Mesenteric fat pad (tissue), 1 donor: Measurements from ENCODE around the gene HMGCL. TPM values are rescaled to one million over a fixed set of nuclear protein-coding genes. Genes with fewer than 3 reads are reported as not detected.
"Not testable (repeated sequence)": the region's sequence is repeated elsewhere in the genome, so short reads cannot be mapped to it uniquely, and the experiment has no call there.

Source experiments
- DNase-seq: peaks from one replicate; pipeline ENCODE4 v3.0.0-alpha.2; 2020; ENCODE audit warnings: low spot score
- long read RNA-seq: library from polyadenylated mRNA; unstranded; transcript quantifications from one replicate; pipeline ENCODE4 v2.0.0, GENCODE V29; 2020
- total RNA-seq: library from RNA; stranded (reverse); fragmentation: NEBNext Ultra II Directional; extraction: Animal tissue kit (Norgen Biotek cat#: 25700); gene quantifications from one replicate; pipeline ENCODE4 v1.2.1, GENCODE V29; 2021
- donor health status: DM: yes; HTN: yes; CAD: no.

HMGCL gene
- total RNA-seq, result 31.7 TPM
- long read RNA-seq, transcript HMGCL-204 (7 exons, 1,354 nt), result minor isoform, 8 of 257 reads
- long read RNA-seq, transcript HMGCL-203 (9 exons, 1,600 nt), result major isoform, 219 of 257 reads
- long read RNA-seq, partial matches to known transcripts, result 10 of 257 reads
- long read RNA-seq, other reads (novel, unspliced or antisense), result 20 of 257 reads

DNA sequence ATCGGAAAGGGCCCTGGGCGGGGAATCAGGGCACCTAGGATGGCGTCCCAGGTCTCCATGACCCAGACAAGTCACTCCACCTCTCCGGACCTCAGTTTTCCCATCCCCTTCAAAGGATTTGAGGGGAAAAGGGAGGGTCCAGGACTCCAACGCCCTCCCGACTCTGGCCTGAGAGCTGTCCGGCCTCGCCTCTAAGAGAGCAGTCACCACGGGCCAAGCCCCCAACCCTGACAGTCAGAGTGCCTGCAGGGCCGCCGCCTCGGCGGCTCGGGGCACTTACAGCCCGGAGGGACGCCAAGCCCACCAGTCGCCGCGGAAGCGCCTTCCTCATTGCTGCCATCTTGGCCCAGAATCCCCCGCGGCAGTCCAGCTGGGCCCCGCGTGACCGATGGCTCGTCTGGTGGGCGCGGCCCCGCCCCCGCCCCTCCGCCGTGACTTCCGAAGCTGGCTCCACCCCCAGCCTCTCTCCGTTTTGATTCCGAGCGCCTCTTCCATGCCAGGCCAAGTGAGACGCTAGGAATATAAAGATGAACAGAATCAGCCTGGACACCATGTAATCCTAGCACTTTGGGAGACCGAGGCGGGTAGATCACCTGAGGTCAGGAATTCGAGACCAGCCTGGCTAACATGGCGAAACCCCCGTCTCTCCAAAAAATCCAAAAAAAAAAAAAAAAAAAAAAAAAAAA lies at the start of gene HMGCL:
Gene HMGCL, minus strand, starts transcription at position 354 of the 686 bp plus-strand sequence. Its CDS starts 14 bp downstream, at position 340.
- DNase-seq, result peak; percentile 96

DNA sequence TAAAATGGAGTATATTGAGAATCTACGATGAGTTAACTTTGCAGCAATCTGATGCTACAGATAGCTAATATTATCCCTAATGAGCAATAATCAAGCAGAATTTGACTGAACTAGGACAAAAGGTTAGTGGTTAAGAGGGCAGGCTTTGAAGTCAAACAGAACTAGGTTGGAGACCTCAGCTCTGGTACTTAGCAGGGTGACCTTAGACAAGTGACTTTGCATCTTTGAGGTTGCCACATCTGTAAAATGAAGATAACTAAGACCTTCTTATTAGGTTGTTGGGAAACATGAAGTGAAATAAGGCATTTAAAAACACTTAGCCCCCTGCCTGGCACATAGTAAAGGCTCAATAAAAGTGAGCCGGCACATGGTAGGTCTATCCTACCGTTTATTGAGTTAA lies 47.2 kb upstream of the HMGCL start:
- DNase-seq, result no peak

DNA sequence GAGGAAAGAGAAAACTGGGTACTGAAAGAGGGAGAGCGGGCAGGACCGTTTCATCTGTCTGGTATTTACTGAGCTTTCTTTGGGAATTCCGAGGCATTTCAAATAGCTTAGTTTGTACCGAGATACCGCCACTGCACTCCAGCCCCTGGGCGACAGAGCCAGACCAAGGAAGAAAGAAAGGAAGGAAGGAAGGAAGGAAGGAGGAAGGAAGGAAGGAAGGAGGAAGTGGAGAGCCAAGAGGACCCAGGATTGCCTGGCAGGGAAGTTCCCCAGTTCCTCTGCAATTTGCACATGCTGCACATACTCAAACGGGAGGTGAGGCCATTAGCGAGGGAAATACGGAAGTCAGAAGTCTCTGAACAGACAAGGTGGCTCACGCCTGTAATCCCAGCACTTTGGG lies 43.8 kb upstream of the HMGCL start:
- no peak for DNase-seq

DNA sequence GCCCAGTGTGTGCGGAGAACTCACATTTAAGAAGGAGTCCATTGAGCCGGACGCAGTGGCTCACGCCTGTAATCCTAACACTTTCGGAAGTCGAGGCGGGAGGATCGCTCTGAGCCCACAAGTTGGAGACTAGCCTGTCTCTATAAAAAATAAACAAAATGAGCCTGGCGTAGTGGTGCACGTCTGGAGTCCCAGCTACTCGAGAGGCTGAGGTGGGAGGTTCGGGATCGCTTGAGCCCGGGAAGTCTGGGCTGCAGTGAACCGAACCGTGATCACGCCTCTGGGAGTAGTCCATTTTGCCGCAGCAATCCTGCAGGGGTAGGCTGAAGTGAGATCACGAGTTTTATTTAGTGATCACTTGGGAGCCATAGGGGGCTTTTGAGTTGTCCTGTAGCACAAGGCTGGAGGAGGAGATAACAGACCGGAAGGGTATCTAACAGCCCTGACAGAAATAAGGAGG lies 43.4 kb upstream of the HMGCL start:
- DNase-seq, result no peak

DNA sequence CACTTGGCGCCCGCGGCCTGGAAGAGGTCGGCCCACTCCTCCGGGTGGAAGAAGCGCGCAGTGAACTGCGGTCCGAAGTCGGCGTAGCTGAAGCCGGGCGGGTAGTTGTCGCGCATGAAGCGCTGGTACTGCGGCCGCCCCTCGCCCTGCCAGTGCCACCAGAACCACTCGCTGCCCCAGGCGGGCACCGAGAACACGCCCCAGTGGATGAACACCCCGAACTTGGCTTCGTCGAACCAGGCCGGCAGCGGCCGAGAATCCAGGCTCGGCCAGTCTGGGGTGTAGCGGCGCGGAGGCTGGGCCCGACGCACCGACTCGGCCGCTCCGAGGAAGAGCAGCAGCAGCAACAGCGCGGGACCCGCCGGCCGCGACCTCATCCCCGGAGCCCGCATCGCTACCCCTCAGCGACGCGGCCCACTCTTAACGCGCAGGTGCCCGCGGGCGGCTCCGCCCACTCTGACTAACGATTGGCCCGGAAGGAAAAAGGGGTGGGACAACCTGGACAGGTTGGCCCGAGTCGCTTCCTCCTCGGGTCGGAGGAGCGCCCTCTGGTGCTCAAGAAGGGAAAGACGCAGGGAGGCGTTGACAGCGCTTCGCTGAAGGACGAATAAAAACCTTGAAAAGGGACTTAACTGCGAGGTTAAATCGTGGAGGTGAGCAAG lies 42.8 kb upstream of the HMGCL start, which contains the start of gene FUCA1:
Gene FUCA1, minus strand, starts transcription at position 396 of the 662 bp plus-strand sequence. Its CDS starts 4 bp downstream, at position 392.
- DNase-seq, result peak; percentile 95

DNA sequence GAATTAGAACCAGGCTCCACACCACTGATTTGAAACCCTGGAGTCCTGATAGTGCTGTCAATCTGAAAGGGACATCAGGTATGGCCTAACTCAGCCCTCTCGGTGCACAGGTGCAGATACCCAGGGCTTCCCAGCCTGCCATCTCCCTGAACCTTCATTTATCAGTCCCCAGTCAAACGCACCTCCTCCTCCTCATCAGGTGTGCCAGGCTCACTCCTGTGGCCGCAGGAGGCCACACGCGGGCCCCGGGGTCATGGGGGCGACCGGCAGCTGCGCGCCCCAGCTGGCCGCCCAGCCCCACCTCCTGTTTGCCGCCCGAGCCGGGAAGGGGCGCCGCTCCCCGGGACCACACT lies 42.3 kb upstream of the HMGCL start:
- no peak for DNase-seq

DNA sequence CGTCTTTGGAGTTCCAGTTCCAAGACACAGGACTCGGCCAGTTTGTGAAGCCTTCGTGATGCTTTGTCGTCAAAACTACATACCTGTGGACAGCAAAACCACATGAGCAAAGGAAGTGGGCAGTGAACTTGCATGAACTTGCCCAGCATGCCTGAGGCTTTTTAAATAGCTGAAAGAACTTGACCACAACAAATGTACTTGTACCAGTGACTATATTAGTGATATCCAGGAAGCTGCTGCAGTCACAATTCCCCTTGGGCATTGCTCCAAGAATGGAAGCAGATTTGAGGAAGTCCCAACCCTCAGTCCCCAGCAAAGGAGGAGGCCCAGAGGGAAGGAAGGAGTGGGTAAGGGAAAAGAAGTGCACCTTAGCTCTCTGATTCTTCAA lies 40.3 kb upstream of the HMGCL start:
- DNase-seq, result no peak

DNA sequence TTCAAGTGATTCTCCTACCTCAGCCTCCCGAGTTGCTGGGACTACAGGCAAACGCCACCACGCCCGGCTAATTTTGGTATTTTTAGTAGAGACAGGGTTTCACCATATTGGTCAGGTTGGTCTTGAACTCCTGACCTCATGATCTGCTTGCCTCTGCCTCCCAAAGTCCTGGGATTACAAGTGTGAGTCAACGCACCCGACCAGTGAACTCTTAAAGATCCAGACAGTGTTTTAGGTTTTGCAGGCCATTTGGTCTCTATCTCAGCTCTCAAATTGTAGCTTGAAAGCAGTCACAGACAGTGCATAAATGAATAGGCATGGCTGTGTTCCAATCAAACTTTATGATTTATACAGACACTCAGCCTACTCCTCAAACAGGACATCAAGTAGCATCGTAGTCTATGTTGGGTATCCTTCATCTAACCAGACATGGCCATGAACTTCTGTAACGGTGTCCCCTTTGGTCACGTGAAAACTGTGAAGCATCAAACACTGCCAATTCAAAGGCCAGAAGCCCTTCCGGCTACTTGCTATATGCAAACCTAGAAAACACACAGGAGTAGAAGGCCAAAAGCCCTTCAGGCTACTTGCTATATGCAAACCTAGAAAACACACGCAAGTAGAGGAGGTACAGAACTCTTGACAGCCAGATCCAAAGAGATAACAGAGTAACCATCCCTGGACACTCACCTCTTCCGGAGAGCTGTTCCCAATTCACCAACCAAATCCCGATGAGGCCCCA lies 39.7 kb upstream of the HMGCL start:
- no peak for DNase-seq

DNA sequence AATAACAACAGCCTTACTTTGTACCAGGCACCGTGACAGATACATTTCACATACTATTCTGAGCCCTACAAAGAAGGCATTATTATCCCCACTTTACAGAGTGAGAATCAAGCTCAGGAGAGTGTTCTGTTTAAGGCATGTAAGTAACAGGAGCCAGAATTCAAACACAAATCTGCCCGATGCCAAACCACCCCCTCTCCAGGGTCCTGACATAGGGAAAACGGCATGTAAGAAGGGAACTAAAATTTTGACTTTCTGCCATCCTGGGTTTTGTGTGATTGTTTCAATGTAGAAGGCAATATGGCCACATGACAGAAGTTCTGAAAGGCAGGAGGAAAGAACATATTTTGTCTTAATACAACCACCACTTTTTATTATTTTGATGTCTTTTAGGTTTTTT lies 37.4 kb upstream of the HMGCL start:
- DNase-seq, result no peak

DNA sequence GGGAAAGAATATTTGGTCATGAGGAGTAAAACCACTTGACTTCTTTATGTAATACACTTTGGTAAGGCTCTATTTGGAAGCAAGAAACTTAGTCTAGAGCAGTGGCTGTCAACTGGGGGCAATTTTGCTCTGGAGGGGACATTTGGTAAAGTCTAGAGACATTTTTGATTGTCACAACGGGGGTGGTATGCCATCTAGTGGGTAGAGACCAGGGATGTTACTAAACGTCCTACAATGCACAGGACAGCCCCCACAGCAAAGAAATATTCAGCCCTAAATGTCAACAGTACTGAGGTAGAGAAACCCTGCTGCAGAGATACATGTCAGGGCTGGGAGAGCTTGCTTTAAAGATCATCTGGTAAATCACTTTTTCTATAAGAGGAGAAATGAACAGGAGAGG lies 29.3 kb upstream of the HMGCL start:
- DNase-seq, result no peak

DNA sequence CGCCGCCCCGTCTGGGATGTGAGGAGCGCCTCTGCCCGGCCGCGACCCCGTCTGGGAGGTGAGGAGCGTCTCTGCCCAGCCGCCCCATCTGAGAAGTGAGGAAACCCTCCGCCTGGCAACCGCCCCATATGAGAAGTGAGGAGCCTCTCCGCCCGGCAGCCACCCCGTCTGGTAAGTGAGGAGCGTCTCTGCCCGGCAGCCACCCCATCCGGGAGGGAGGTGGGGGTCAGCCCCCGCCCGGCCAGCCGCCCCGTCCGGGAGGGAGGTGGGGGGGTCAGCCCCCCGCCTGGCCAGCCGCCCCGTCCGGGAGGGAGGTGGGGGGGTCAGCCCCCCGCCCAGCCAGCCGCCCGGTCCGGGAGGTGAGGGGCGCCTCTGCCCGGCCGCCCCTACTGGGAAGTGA lies 27.9 kb upstream of the HMGCL start:
- not testable (repeated sequence) for DNase-seq

DNA sequence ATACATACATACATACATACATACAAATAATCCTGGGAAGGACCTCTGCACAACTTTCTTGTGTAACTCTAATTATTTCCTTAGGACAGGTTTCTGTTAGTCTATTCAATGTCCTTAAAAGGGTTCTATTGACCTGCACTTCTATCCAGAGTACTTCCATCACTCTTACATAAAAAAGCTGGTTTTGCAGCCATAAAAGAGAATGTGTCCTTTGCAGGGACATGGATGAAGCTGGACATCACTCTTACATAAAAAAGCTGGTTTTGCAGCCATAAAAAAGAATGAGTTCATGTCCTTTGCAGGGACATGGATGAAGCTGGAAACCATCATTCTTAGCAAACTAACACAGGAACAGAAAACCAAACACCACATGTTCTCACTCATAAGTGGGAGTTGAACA lies 26.2 kb upstream of the HMGCL start:
- DNase-seq, result not testable (repeated sequence)

DNA sequence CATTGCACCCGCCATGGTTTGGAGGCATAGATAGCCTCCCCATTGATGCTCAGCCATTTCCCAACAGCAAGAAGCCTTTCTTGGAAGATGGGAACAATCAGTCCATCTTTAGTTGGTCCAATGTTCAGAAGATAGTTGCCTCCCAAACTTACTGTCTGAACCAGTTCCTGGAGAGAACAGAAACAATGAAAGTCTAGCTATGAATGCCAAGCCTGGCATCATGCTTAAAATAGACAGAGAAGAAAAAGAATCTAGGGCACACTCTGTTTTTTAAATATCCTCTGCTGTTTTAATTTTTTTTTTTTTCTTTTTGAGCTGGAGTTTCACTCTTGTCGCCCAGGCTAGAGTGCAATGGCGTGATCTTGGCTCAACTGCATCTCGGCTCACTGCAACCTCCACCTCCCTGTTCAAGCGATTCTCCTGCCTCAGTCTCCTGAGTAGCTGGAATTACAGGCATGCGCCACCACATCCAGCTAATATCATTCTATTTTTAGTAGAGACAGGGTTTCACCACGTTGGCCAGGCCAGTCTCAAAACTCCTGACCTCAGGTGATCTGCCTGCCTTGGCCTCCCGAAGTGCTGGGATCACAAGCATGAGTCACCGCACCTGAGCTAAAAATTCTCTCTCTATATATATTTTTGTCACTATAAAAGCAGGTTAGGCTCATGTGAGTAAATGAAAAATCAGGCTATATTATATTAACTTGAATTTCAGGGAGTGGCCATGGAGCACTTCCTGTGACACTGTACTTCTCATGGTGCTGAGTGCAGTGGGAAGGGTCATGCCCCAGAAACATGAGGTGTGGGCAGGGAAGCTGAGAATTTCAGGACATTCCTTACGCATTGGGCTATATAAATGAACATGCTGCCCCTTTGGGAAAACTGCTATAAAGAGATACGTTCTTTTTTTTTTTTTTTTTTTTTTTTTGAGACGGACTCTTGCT lies 23.7 kb upstream of the HMGCL start:
- no peak for DNase-seq

DNA sequence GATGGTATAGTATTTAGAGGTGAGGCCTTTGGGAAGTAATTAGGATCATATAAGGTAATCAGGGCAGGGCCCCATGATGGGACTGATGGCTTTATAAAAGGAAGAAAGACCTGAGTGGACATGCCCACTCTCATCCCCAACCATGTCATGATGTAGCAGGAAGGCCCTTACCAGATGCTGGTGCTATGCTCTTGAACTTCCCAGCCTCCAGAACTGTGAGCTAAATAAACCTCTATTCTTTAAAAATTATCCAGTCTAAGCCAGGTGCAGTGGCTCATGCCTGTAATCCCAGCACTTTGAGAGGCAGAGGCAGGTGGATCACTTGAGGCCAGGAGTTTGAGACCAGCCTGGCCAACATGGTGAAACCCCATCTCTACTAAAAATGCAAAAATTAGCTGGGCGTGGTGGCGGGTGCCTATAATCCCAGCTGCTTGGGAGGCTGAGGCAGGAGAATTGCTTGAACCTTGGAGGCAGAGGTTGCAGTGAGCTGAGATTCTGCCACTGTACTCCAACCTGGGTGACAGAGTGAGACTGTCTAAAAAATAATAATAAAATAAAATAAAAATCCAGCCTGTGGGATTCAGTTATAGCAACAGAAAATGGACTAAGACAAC lies 22.4 kb upstream of the HMGCL start:
- DNase-seq, result not testable (repeated sequence)

DNA sequence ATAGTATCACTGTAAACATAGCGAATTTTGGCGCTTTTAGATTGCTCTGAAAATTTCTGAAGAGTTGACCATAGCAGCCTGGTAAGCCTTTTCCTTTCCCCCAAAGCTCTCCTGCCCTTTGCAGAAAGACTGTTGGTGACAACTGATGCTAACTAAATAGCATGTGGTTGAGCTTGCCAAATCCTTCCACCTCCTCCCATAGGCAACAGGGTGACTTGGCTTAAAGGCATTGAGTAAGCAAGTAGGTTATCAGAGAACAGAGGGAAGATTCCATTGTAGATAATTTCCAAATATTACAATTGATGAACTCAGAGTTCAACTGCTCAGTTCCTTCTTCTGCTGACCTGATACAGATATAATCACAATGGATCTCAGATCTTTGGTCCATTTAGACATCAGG lies 19.9 kb upstream of the HMGCL start:
- no peak for DNase-seq

DNA sequence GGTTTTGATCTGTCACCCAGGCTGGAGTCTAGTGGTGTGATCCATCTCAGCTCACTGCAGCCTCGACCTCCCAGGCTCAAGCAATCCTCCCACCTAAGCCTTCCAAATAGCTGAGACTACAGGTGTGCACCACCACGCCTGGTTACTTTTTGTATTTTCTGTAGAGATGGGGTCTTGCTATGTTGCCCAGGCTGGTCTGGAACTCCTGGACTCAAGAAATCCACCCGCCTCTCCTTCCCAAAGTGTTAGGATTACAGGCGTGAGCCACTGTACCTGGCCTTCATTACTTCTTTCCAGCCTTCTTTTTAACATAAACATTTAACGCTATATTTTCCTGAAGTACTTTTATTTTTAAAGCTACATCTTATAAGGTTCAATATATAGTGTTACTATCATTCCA lies 18.4 kb upstream of the HMGCL start:
- DNase-seq, result no peak

DNA sequence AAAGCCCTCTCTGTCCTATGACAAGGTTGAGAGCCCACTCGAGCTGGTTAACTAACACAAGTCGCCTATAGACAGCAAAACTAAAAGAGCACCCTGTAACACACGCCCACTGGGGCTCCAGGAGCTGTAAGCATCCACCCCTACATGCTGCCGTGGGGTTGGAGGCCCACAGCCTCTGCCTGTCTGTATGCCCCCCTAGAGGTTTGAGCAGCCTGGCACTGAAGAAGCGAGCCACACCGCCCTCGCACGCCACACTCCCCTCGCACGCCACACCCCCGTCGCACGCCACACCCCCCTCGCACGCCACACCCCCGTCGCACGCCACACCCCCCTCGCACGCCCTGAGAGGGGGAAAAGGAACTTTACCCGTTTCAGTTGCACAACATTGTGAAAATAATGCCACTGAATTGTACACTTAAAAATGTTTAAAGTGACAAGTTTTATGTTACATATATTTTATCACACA lies 13.2 kb upstream of the HMGCL start:
- peak; percentile 91 for DNase-seq

DNA sequence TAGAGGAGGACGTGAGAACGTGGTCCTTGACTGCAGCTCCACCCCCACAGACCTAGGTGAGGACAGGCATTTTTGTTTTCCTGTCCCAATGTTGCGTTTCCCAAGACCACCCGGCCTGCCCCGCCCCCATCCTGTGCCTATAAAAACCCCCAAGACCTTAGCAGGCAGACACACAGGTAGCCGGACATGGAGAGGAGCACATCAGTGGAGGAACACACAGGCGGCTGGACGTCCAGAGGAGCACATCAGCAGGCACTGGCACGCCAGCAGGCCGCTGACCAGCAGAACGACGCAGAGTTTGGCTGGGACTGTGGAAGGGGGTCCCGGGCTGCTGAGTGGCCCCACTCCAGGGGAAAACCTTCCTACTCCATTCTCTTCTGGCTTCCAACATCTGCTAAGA lies 12.7 kb upstream of the HMGCL start:
- DNase-seq, result no peak

DNA sequence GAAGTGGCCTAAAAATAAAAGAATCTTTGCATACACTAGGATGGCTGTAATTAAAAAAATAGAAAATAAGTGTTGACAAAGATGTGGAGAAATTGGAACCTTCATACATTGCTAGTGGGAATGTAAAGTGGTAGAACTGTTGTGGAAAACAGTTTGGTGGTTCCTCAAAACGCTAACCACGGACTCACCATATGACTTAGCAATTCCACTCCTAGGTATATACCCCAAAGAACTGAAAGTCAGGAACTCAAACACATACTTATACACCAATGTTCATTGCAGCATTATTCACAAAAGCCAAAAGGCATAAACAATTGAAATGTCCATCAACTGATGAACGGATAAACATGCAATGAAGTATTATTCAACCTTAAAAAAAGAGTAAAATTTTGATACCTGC lies 10.8 kb upstream of the HMGCL start:
- DNase-seq, result no peak

DNA sequence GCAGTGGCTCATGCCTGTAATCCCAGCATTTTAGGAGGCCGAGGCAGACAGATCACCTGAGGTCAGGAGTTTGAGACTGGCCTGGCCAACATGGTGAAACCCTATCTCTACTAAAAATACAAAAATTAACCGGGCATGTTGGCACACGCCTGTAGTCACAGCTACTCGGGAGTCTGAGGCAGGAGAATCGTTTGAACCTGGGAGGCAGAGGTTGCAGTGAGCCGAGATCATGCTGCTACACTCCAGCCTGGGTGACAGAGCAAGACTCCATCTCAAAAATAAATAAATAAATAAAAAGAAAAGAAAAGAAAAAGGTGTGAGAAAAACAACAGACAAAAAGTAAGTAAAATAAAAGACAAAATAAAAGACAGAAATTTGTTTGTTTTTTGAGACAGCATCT lies 8.9 kb upstream of the HMGCL start:
- DNase-seq, result not testable (repeated sequence)
